Measurements from ENCODE around the gene CELSR2.

Gene CELSR2

DNA sequence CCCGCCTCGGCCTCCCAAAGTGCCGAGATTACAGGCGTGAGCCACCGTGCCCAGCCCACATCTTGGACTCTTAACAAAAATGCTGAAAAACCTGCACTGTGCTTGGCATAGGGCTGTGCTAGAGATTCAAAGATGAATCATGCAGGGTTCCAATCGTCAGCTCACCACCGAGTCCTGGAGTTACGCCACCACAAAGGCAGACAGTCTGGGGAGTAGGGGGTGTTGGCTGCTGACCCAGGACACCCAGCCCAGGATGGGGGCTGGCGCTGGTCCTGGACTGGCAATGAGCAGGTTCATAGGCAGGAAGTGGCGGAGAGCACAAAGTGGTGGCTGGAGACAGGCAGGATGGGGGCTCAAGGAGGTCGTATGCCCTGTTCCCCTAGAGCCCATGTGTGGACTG lies 17.6 kb downstream of the CELSR2 start:
- no peak for DNase-seq

DNA sequence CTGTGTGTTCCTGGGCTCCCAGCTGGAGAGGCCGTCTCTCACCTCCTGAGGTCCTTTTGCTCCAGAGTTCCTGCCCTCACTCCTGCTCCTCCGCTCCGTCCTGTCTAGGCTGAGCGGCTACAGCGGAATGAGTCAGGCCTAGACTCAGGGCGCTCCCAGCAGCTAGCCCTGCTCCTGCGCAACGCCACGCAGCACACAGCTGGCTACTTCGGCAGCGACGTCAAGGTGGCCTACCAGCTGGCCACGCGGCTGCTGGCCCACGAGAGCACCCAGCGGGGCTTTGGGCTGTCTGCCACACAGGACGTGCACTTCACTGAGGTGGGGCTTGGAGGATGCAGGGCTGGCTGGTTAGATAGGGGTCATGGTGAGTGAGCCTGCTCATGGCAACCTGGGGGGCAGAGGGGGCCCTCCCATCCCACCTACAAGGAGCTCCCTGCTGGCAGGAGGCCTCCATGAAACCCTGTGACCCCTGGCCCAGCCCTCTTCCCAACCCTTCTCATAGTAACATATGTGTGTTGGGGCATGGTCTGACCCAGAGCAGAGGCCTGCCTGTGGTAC lies 18.5 kb downstream of the CELSR2 start:
- DNase-seq = no peak

DNA sequence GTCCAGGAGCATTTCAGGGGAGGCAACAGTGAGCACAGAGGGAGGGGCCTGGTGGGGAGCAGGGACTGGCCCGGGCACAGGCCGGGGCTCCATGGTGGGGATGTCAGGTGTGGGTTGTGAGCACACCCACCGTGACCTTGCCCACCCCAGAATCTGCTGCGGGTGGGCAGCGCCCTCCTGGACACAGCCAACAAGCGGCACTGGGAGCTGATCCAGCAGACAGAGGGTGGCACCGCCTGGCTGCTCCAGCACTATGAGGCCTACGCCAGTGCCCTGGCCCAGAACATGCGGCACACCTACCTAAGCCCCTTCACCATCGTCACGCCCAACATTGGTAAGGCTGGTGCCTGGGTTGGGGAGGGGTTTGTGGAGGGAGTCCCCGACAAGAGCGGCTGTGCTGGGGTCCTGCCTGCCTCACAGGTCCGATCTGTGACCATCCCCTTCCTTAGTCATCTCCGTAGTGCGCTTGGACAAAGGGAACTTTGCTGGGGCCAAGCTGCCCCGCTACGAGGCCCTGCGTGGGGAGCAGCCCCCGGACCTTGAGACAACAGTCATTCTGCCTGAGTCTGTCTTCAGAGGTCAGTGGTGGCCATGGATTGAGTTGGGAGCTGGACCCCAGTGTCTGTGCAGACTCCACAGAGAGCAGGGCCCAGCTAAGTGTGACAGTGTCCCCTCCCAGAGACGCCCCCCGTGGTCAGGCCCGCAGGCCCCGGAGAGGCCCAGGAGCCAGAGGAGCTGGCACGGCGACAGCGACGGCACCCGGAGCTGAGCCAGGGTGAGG lies 19.3 kb downstream of the CELSR2 start:
- DNase-seq = no peak

DNA sequence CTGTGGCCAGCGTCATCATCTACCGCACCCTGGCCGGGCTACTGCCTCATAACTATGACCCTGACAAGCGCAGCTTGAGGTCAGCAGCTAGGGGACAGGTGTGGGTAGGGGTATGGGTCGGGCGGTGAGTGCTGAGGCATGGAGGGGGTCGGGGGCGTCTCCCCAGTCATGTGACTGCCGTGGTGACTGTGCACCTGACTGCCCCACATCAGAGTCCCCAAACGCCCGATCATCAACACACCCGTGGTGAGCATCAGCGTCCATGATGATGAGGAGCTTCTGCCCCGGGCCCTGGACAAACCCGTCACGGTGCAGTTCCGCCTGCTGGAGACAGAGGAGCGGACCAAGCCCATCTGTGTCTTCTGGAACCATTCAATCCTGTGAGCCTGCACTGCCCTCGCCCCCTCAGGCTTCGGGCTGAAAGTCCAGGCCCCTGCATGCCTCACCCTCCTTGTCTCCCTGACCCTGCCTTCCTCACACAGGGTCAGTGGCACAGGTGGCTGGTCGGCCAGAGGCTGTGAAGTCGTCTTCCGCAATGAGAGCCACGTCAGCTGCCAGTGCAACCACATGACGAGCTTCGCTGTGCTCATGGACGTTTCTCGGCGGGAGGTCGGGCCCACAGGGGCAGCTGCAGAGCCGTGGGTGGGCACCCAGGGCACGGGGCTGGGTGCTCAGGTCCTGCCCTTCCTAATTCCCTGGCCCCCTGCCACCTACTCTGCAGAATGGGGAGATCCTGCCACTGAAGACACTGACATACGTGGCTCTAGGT lies 20.1 kb downstream of the CELSR2 start:
- DNase-seq = no peak

DNA sequence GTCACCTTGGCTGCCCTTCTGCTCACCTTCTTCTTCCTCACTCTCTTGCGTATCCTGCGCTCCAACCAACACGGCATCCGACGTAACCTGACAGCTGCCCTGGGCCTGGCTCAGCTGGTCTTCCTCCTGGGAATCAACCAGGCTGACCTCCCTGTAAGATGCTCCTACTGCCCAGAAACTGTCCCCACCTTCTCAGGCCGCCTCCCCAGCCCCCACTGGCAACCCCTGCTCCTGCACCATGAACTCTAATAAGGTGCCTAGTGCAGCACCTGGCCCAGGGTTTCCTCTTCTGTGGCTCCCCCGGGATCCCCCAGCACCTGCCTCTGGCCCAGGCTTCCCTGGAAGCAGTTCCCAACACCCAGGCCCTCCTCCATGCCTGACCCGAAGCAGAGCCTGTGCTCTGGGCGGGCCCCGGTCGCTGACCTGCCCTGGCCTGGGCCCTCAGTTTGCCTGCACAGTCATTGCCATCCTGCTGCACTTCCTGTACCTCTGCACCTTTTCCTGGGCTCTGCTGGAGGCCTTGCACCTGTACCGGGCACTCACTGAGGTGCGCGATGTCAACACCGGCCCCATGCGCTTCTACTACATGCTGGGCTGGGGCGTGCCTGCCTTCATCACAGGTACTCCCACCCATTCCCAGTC lies 20.8 kb downstream of the CELSR2 start:
- DNase-seq = no peak

DNA sequence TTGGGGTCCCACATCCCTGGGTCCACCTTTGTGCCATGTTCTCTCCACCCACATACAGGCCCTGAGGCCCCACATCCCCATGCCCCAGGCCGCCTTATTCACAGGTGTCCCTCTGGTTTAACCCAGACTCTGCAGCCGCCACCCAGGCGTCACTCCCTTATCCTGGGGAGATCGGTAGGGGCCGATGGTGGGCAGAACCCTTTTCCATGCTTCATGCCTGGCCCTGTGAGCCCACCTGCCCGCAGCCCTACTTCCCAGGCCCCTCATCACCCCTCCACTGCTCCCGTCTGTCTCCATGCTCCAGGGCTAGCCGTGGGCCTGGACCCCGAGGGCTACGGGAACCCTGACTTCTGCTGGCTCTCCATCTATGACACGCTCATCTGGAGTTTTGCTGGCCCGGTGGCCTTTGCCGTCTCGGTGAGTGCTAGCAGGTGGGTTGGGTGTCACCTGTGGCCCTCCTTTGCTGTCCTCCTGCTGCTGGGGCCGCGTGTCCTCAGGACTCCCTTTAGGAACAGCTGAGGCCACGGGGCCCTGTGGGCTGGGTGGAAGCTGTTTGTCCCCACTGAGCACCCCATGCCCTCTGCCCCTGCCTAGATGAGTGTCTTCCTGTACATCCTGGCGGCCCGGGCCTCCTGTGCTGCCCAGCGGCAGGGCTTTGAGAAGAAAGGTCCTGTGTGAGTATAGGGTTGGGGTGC lies 21.4 kb downstream of the CELSR2 start:
- no peak for DNase-seq

DNA sequence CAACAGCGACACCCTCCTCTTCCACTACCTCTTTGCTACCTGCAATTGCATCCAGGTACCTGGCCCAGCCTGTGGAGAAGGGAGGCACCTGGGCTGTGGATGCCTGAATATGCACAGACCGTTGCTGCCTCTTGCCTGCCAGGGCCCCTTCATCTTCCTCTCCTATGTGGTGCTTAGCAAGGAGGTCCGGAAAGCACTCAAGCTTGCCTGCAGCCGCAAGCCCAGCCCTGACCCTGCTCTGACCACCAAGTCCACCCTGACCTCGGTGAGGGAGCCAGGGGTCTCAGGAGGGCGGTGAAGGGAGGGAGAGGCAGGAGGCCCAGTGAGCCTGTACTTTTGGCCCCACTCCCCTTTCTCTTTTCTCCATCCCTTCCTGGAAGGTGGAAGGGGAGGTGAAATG lies 22.1 kb downstream of the CELSR2 start:
- no peak for DNase-seq

DNA sequence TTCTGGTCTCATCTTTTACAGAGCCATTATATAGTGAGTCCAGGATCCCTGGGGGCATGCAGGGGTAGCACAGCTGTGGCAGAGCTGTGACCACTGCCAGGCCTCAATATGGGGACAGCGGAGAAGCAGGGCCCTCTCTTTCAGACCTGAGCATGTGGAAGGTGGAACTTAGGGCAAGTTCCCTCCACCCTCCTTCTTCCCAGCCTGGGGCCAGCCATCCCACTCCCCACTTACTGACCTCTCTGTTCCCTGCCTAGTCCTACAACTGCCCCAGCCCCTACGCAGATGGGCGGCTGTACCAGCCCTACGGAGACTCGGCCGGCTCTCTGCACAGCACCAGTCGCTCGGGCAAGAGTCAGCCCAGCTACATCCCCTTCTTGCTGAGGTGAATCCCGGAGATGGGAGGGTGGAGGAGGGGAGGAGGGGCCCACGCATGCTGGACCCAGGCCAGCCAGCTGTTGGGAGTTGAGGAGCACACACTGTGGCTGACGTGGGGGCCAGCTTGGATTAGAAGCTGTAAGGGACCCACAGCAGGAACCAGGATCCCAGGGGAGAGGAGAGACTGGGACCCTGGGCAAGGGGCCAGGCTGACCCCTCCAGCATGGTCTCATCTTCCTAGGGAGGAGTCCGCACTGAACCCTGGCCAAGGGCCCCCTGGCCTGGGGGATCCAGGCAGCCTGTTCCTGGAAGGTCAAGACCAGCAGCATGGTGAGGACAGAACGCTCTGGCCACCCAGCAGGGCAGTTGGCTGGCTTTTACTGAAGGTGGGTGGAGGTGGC lies 22.9 kb downstream of the CELSR2 start:
- DNase-seq = no peak

DNA sequence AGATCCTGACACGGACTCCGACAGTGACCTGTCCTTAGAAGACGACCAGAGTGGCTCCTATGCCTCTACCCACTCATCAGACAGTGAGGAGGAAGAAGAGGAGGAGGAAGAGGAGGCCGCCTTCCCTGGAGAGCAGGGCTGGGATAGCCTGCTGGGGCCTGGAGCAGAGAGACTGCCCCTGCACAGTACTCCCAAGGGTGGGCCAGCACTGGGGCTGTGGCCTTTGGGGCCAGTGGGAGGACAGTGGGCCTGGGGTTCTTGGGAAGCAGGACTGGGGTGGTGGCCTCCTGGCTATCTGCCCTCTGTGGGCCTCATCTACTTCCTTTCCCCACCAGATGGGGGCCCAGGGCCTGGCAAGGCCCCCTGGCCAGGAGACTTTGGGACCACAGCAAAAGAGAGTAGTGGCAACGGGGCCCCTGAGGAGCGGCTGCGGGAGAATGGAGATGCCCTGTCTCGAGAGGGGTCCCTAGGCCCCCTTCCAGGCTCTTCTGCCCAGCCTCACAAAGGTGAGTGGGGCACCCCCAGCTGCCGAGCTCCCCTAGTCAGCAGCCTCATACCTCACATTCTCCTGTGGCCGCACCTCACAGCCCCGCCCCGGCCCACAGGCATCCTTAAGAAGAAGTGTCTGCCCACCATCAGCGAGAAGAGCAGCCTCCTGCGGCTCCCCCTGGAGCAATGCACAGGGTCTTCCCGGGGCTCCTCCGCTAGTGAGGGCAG lies 23.6 kb downstream of the CELSR2 start:
- DNase-seq = no peak

DNA sequence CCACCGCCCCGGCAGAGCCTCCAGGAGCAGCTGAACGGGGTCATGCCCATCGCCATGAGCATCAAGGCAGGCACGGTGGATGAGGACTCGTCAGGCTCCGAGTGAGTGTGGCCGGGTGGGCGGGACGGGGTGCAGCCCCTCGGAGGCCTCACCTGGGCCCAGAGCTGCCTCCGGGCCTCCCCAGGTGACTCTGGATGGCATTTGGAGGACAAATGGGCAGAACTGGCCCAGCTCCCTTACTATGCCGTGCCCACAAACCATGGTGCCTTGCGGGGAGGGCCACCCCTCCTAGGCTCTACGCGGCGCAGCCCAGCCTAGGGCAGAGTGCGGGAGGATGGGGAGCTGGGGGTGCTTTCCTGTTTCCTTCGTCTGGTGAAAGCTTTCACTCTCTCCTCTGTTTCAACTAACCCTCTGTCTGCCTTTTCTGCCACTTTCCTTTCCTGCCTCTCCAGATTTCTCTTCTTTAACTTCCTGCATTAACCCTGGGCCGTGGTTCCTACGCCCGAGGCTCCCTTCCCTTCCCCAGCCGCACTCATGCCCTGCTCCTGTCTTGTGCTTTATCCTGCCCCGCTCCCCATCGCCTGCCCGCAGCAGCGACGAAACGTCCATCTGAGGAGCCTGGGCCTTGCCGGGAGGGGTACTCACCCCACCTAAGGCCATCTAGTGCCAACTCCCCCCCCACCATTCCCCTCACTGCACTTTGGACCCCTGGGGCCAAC lies 24.4 kb downstream of the CELSR2 start:
- no peak for DNase-seq

DNA sequence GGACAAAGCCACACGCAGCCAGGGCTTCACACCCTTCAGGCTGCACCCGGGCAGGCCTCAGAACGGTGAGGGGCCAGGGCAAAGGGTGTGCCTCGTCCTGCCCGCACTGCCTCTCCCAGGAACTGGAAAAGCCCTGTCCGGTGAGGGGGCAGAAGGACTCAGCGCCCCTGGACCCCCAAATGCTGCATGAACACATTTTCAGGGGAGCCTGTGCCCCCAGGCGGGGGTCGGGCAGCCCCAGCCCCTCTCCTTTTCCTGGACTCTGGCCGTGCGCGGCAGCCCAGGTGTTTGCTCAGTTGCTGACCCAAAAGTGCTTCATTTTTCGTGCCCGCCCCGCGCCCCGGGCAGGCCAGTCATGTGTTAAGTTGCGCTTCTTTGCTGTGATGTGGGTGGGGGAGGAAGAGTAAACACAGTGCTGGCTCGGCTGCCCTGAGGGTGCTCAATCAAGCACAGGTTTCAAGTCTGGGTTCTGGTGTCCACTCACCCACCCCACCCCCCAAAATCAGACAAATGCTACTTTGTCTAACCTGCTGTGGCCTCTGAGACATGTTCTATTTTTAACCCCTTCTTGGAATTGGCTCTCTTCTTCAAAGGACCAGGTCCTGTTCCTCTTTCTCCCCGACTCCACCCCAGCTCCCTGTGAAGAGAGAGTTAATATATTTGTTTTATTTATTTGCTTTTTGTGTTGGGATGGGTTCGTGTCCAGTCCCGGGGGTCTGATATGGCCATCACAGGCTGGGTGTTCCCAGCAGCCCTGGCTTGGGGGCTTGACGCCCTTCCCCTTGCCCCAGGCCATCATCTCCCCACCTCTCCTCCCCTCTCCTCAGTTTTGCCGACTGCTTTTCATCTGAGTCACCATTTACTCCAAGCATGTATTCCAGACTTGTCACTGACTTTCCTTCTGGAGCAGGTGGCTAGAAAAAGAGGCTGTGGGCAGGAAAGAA lies 25.5 kb downstream of the CELSR2 start:
- DNase-seq = no peak

DNA sequence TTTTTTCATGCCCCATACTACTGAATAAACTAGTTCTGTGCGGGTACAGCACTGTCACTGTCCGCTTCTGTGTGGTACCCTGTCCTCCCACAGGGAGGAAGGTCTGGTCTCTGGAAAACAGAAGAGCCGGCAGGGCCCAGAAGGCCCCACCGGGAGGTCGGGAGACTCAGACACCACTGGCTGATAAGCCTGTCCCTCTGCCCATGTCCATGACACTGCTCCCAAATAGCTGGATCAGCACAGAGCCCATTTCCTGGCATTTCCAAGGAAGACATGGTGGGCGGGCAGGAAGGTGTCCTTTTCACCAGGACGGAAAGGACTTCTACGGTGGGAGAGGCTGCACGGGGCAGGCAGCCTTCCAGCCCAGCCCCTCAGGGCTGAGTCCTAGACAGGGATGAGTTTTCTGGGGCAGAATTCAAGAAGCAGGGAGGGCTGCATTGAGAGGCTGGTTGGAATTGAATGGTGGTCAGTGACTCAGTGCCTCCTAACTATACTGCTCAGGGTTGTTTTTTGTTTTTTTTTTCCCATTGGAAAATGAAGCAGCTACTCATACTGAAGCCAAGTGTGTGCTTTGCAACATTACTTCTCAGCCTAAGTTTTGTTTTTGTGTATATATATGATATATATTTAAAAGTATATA lies 26.5 kb downstream of the CELSR2 start:
- DNase-seq = no peak

DNA sequence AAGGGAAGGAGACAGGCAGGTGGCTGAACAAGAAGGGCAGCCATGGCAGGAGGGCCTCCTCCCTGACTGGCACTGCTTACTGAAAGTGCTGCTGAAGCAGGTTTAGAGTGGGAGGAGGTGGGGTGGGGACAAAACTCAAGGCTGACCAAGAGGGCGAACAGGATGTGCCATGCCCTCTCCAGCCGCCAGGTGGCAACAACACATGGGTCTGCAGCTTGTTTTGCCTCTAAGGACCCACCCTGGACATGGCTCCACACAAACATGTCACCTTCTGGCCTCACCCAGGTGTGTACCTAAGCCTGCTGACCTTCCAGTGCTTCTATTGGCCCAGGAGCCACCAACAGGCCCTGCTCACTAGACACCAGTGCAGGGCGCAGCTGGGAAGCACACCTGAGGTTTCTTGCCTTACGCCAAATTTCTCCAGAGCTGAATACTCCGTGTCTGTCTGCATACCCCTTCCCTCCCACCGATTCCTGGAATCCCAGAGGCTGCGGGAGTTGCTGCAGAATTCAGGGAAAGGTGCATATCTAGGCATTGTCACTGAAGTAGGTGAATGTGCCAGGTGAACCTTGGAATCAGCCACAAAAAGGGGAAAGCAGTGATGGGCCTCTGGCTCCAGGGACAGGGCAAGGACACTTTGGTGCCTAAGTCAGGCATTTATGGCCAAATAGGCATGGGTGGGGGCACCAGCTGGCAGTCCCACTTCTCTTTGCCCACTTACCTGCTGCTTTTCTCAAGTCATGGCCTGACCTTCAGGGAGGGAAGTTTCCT lies 28.3 kb downstream of the CELSR2 start:
- DNase-seq = peak; percentile 80

DNA sequence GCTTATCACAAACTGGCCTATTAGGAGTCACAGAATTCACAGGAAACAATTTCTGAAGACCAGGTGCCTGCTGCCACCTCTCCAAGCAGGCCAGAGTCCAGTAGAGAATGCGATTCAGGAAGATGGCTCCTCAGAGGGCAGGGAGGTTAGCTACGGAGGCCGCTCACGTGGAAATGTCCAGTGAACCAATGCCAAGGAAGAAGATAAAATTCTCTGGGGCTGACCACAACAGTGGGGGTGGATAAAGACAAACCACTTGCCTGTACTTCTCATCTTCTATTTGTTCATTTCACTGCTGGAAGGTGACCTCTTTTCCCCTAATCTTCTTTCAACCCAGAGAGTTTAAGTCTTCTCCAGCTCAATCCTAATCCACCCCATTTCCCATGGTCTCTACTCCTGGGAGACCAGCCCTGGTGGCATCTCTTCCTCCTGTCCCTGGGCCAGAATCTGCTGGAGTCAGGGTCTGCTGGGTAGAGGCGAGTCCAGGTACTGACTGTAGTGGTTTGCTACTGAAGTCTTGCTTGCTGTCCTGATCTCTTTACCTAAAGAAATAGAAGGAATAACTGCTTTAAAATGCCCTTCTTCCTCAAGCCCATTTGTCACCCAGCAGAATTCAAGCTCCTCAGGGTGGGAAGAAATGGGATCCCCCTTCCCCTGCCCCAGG lies 30.4 kb downstream of the CELSR2 start:
- DNase-seq = no peak

DNA sequence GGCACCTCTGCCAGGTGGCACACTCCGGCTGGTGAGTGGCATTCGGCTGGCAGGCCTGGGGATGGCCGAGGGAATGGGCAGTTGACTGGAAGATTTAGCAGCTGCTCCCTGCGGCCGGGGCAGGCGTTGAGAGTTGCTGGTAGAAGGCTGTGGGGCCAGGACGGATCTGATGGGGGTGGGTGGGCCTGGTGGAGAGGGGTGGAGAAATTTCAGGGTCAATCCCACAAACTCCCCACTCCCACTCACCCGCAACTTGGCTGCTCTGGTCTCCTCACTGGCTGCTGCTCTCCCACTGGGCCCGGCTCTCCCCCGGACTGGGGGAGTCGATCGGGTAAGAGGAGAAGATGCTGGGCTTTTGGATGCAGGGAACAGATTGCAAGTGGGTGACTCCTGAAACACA lies 31.5 kb downstream of the CELSR2 start:
- DNase-seq = no peak

DNA sequence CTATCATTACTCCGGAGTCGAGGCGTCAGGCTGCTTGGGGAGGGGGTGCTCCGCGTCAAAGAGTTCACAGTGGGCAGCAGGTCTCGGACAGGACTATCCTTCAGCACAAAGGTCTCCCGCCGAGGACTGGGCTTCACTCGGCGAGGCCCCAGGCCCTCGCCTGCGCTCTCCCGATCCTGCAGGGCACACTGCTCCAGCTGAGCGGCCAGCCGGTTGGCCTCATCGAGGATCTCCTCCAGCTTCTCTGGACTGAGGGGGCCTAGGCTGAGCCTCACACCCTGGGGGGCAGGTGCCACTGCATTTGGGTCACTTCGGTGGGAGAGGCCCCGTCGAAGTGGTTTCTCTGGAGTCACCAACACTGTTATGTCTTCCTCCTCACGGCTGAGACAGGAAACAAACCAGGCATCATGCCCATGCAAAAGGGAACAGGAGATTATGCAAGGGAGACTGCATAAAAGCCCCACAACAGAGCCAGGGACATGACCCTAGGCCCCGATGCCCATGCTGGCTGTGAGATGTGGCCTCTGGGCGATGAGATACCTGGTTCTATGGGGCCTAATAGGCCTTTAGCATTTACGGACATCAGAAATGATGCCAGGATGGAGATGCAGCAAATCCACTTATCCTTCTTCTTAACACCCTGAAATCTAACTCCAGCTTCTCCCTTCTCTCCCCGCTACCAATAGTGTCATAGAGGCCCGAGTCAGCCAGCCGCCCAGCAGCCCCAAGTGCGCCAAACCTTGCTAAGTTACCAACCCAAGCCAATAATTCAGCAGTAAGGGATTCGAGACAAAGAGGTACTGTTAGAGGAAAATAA lies 32.5 kb downstream of the CELSR2 start:
- no peak for DNase-seq

DNA sequence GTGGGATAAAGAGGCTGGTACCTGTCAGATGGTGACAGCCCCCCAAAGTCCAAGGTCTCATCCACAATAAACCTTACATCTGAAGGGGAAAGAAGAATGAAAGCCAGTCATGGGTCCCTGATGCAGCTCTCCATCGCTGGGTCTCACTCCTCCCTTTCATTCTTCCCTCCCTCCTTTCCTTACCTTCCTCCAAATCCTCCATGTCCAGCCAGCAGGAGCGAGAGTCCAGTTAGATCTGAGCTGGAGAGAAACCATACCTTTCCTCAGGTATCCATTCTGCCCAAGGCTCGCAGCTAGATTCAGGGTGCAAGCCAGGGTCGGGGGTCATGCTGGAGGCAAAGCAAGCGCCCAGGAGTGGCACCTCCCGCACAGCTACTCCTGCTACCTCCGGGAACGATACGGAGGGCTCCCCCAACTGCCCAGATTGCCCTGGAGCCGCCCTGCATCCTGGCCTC lies 33.2 kb downstream of the CELSR2 start:
- no peak for DNase-seq

Measured in hematopoietic multipotent progenitor cell treated with erythropoietin and hydrocortisone succinate and interleukin-3 and kit ligand, for 8 days (in vitro differentiated cells).